ENCODE measurements around the gene ZNF574.

ZNF574 gene

GRCh38 chr19:42113641-42114348 lies 37.8 kb downstream of the ZNF574 start:
- DNase-seq (ENCODE audit: low read depth), result peak; percentile 98
- TF ChIP-seq, protein P1, sequence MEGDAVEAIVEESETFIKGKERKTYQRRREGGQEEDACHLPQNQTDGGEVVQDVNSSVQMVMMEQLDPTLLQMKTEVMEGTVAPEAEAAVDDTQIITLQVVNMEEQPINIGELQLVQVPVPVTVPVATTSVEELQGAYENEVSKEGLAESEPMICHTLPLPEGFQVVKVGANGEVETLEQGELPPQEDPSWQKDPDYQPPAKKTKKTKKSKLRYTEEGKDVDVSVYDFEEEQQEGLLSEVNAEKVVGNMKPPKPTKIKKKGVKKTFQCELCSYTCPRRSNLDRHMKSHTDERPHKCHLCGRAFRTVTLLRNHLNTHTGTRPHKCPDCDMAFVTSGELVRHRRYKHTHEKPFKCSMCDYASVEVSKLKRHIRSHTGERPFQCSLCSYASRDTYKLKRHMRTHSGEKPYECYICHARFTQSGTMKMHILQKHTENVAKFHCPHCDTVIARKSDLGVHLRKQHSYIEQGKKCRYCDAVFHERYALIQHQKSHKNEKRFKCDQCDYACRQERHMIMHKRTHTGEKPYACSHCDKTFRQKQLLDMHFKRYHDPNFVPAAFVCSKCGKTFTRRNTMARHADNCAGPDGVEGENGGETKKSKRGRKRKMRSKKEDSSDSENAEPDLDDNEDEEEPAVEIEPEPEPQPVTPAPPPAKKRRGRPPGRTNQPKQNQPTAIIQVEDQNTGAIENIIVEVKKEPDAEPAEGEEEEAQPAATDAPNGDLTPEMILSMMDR (IDR thresholded peaks at IDR 0.05; ENCODE audit: insufficient read depth, low read depth, low read length, missing control alignments), result peak; percentile 41
- no peak overlapping the region for H3K4me3 ChIP-seq (ENCODE audit: low read length)

- DNase-seq (ENCODE audit: low read depth), result no peak
- H3K4me3 ChIP-seq (ENCODE audit: low read length), result no peak overlapping the region
- TF ChIP-seq, protein P1 (IDR thresholded peaks at IDR 0.05; ENCODE audit: insufficient read depth, low read depth, low read length, missing control alignments), result no peak
These were observed 38.4 kb downstream of the ZNF574 start for GRCh38 chr19:42114412-42114811.

DNA sequence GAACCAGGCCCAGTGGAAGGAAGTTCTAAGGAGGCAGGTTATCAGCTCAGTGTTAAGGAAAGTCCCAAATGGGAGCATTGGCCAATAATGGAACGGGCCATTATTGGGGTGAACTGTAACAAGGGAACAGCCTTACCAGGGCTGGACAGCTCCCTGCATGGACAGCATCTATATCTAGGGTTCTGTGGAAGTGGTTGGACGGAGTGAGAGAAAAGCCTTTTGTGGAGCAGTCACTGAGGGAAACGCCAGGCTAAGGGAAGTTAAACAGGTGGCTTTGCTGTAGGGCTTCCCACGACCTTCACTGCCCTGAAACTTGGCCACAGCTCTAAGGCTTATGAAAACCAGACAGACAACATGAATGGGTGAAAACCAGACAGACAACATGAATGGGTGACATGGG lies 39.3 kb downstream of the ZNF574 start:
- no peak overlapping the region for H3K4me3 ChIP-seq (ENCODE audit: low read length)
- TF ChIP-seq, protein P1 (IDR thresholded peaks at IDR 0.05; ENCODE audit: insufficient read depth, low read depth, low read length, missing control alignments), result no peak
- no peak for DNase-seq (ENCODE audit: low read depth)

- no peak for DNase-seq (ENCODE audit: low read depth)
- TF ChIP-seq, protein P1 (IDR thresholded peaks at IDR 0.05; ENCODE audit: insufficient read depth, low read depth, low read length, missing control alignments), result no peak
- no peak overlapping the region for H3K4me3 ChIP-seq (ENCODE audit: low read length)
These were observed 39.7 kb downstream of the ZNF574 start for GRCh38 chr19:42115705-42116104.

- TF ChIP-seq, protein P1 (IDR thresholded peaks at IDR 0.05; ENCODE audit: insufficient read depth, low read depth, low read length, missing control alignments), result no peak
- no peak overlapping the region for H3K4me3 ChIP-seq (ENCODE audit: low read length)
- no peak for DNase-seq (ENCODE audit: low read depth)
These were observed 40.5 kb downstream of the ZNF574 start for GRCh38 chr19:42116308-42117075.

DNA sequence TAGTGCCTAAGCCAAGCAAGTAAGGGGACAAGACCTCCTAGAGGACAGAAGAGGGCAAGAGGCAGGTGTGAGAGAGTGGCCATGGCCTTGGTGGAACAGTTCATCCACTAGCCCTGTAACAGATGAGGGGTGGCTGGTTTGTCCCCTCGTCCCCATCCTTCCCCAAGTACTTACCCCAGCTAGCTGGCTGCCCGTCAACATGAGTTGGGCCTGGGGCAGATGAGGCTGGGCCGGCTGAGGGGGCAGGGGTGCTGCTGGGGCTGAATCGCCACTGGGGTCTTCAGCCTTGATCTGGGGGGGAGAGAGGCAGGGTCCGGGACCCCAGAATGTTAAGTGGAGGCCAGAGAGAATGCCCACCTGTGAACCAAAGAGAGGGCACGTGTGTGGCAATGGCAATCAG lies 41.1 kb downstream of the ZNF574 start:
- no peak for DNase-seq (ENCODE audit: low read depth)
- TF ChIP-seq, protein P1 (IDR thresholded peaks at IDR 0.05; ENCODE audit: insufficient read depth, low read depth, low read length, missing control alignments), result no peak
- H3K4me3 ChIP-seq (ENCODE audit: low read length), result no peak overlapping the region

All from epithelial cell of esophagus (primary cell).